AG10803 (cell line): ENCODE measurements around the gene SH2D3C.
"Not testable (repeated sequence)": the region's sequence is repeated elsewhere in the genome, so short reads cannot be mapped to it uniquely, and the experiment has no call there.

Source experiments
- DNase-seq: peaks from one replicate; pipeline ENCODE4 v3.0.0; 2010; ENCODE audit warnings: low read depth
- H3K4me3 ChIP-seq: 2 replicates; pipeline ENCODE4 v1.5.1; 2011; ENCODE audit warnings: mild to moderate bottlenecking, low read length, control low read depth
- CTCF ChIP-seq: conservative IDR thresholded peaks from 2 replicates; pipeline ENCODE4 v1.5.1; 2011; ENCODE audit warnings: mild to moderate bottlenecking, low read length, control low read depth, inconsistent platforms

Gene SH2D3C

GRCh38 chr9:127788337-127789011 is 10.0 kb upstream of the SH2D3C start:
- TF ChIP-seq CTCF: no peak
- no peak overlapping the region for H3K4me3 ChIP-seq
- DNase-seq: no peak

- DNase-seq: peak; percentile 26
- peak; percentile 64 for TF ChIP-seq CTCF
- H3K4me3 ChIP-seq: peak overlapping the region; percentile 89
Observed at GRCh38 chr9:127786773-127787104, 8.3 kb upstream of the SH2D3C start.

- no peak for TF ChIP-seq CTCF
- DNase-seq: peak; percentile 88
- H3K4me3 ChIP-seq: peak within 1 kb of the TSS; percentile 89
Observed at GRCh38 chr9:127785933-127786772, 7.7 kb upstream of the SH2D3C start, which contains the start of gene CDK9. Gene CDK9, plus strand, starts transcription at chr9:127786034. Its CDS starts 115 bp downstream, at chr9:127786149.

GRCh38 chr9:127785023-127785932 is 6.8 kb upstream of the SH2D3C start:
- peak overlapping the region; percentile 68 for H3K4me3 ChIP-seq
- peak; percentile 71 for DNase-seq
- TF ChIP-seq CTCF: peak; percentile 60

GRCh38 chr9:127783111-127784008 is 4.9 kb upstream of the SH2D3C start:
- TF ChIP-seq CTCF: no peak
- H3K4me3 ChIP-seq: no peak overlapping the region
- DNase-seq: no peak

GRCh38 chr9:127781806-127782205 is 3.3 kb upstream of the SH2D3C start:
- no peak for DNase-seq

GRCh38 chr9:127780909-127781308 is 2.4 kb upstream of the SH2D3C start:
- H3K4me3 ChIP-seq, DNase-seq: not testable (repeated sequence)

More at GRCh38 chr9:127781806-127782205, 3.3 kb upstream of the SH2D3C start:
- no peak overlapping the region for H3K4me3 ChIP-seq
- no peak for TF ChIP-seq CTCF
